Measurements from ENCODE around the gene CEP20.
"Not testable (repeated sequence)": the region's sequence is repeated elsewhere in the genome, so short reads cannot be mapped to it uniquely, and the experiment has no call there.

Gene CEP20

DNA sequence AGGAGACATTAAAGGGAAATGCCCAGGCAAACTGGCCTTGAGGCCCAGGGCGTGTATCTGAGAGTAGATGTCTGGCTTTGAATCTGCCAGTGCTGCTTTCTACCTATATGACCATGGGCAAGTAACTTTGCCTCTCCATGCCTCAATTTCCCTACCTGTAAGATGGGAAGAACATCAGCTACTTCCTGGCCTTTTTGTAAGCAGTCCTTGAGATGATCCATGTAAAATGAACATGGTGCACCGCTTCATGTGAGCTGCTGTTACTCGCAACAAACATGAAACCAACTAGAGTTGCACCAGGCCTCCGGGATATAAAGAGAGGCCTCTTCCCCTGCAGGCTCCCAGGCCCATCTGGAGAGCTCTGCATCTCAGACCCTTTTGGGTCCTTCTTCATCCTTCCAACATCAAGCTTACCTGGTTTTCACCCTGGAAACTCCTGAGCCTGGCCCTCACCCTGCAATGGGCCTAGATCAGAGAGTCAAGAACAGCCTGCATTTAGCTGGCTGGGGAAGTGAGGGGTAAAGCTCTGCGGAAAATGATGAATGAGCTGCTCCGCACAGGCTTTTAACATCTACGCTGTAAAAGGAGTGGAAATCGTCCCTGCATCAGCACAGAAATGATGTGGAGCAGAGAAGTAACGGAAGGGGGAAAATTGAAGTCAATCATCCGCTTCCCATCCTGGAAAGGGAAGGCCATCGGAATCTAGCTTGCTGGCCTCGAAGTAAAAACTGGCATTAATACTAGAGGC is 29.3 kb downstream of the CEP20 start:
- H3K27me3 ChIP-seq (ENCODE audit: control insufficient read depth in 1 of 2, insufficient read depth in 2 of 2, low read length in 2 of 2) = peaks cover 0 to 8% of the 10 kb centered on the region in 2 donors
- H3K9ac ChIP-seq (ENCODE audit: low read length in 2 of 2) = peak overlapping the region; percentile 60 to 68
- H3K9me3 ChIP-seq (ENCODE audit: control insufficient read depth in 2 of 2, low read length in 2 of 2) = no peaks in the 10 kb centered on the region
- H3K36me3 ChIP-seq (ENCODE audit: control insufficient read depth in 2 of 2, insufficient read depth in 2 of 2, low read length in 2 of 2) = peaks cover 6 to 9% of the 10 kb centered on the region in 2 donors
- peaks cover 16% of the 10 kb centered on the region for H3K4me1 ChIP-seq (ENCODE audit: control insufficient read depth, insufficient read depth, low read length)
- H3K4me3 ChIP-seq (ENCODE audit: low read length in 2 of 2) = peak overlapping the region; percentile 9 to 49
- H3K27ac ChIP-seq (ENCODE audit: low read length) = peak overlapping the region; percentile 99

DNA sequence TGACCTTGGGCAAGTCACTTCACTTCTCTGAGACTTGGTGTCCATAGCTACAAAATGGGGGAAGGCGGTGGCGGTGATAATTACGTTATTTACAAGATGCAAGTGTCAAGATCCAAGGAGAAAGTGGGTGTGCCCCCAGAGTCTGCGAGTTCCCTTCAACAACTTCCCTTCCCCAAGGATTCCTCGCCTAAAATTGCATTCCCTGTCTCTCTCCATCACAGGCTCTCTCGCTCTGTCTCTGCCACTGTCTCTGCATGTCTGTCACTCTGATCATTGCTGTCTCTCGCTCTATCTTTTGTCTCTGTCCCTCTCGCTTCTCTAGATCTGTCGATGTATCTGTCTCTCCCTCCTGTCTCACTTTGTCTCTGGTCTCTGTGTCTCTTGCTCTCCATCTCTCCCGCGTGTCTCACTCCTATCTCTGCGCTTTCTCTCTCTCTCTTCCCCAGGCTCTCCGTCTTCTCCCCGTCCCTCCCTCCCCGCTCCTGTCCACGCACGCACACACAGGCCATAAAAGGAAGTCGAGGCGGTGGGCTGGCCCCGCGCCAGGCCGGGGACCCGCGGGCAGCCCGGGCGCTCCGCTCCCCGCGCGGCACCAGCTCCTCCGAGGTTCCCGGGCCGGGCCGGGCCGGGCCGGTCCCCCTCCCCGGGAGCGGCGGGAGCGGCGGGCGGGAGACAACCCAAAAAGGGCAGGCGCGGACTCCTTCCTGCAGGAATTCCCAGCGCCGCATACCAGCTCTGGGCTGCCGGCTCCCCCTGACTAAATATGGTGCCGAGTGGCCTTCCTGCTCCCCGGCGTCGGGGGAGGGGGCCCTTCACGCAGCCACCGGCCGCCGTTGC is 30.5 kb downstream of the CEP20 start:
- Histone ChIP-seq H3K9me3 (ENCODE audit: control insufficient read depth in 2 of 2, low read length in 2 of 2) (no peaks in the 10 kb centered on the region), H3K27ac (ENCODE audit: low read length) (peak overlapping the region; percentile 99), H3K4me1 (ENCODE audit: control insufficient read depth, insufficient read depth, low read length) (peaks cover 16% of the 10 kb centered on the region), H3K36me3 (ENCODE audit: control insufficient read depth in 2 of 2, insufficient read depth in 2 of 2, low read length in 2 of 2) (peaks cover 8 to 16% of the 10 kb centered on the region in 2 donors), H3K27me3 (ENCODE audit: control insufficient read depth in 1 of 2, insufficient read depth in 2 of 2, low read length in 2 of 2) (peaks cover 0 to 8% of the 10 kb centered on the region in 2 donors), H3K9ac (ENCODE audit: low read length in 2 of 2) (peak overlapping the region; percentile 96 to 100), H3K4me3 (ENCODE audit: low read length in 2 of 2) (peak overlapping the region; percentile 89 to 95)

- Histone ChIP-seq H3K36me3 (ENCODE audit: control insufficient read depth in 2 of 2, insufficient read depth in 2 of 2, low read length in 2 of 2) (peaks cover 12 to 24% of the 10 kb centered on the region in 2 donors), H3K4me1 (ENCODE audit: control insufficient read depth, insufficient read depth, low read length) (peaks cover 16% of the 10 kb centered on the region), H3K9me3 (ENCODE audit: control insufficient read depth in 2 of 2, low read length in 2 of 2) (no peaks in the 10 kb centered on the region), H3K27ac (ENCODE audit: low read length) (peak within 1 kb of the TSS; percentile 99), H3K4me3 (ENCODE audit: low read length in 2 of 2) (peak within 1 kb of the TSS; percentile 89 to 95), H3K9ac (ENCODE audit: low read length in 2 of 2) (peak within 1 kb of the TSS; percentile 96 to 100), H3K27me3 (ENCODE audit: control insufficient read depth in 1 of 2, insufficient read depth in 2 of 2, low read length in 2 of 2) (peaks cover 0 to 8% of the 10 kb centered on the region in 2 donors)
Observed at GRCh38 chr16:15856901-15857698, 31.3 kb downstream of the CEP20 start, which contains the start of gene MYH11. MYH11 (minus strand) TSS chr16:15857028; CDS start chr16:15838252, 18,776 bp downstream.

- Histone ChIP-seq H3K9me3 (ENCODE audit: control insufficient read depth in 2 of 2, low read length in 2 of 2) (no peaks in the 10 kb centered on the region), H3K4me1 (ENCODE audit: control insufficient read depth, insufficient read depth, low read length) (peaks cover 20% of the 10 kb centered on the region), H3K9ac (ENCODE audit: low read length in 2 of 2) (peak overlapping the region; percentile 96 to 100), H3K27ac (ENCODE audit: low read length) (peak overlapping the region; percentile 99), H3K27me3 (ENCODE audit: control insufficient read depth in 1 of 2, insufficient read depth in 2 of 2, low read length in 2 of 2) (peaks cover 0 to 8% of the 10 kb centered on the region in 2 donors), H3K36me3 (ENCODE audit: control insufficient read depth in 2 of 2, insufficient read depth in 2 of 2, low read length in 2 of 2) (peaks cover 16 to 32% of the 10 kb centered on the region in 2 donors), H3K4me3 (ENCODE audit: low read length in 2 of 2) (peak overlapping the region; percentile 89 to 95)
Observed at GRCh38 chr16:15856182-15856581, 32.2 kb downstream of the CEP20 start.

GRCh38 chr16:15855704-15856003 is 32.7 kb downstream of the CEP20 start:
- peak overlapping the region; percentile 89 to 95 for H3K4me3 ChIP-seq (ENCODE audit: low read length in 2 of 2)
- H3K36me3 ChIP-seq (ENCODE audit: control insufficient read depth in 2 of 2, insufficient read depth in 2 of 2, low read length in 2 of 2) = peaks cover 20 to 36% of the 10 kb centered on the region in 2 donors
- H3K27me3 ChIP-seq (ENCODE audit: control insufficient read depth in 1 of 2, insufficient read depth in 2 of 2, low read length in 2 of 2) = peaks cover 0 to 8% of the 10 kb centered on the region in 2 donors
- peak overlapping the region; percentile 96 to 100 for H3K9ac ChIP-seq (ENCODE audit: low read length in 2 of 2)
- no peaks in the 10 kb centered on the region for H3K9me3 ChIP-seq (ENCODE audit: control insufficient read depth in 2 of 2, low read length in 2 of 2)
- peaks cover 23% of the 10 kb centered on the region for H3K4me1 ChIP-seq (ENCODE audit: control insufficient read depth, insufficient read depth, low read length)
- H3K27ac ChIP-seq (ENCODE audit: low read length) = peak overlapping the region; percentile 99

GRCh38 chr16:15854906-15855703 is 33.3 kb downstream of the CEP20 start:
- peaks cover 23 to 40% of the 10 kb centered on the region in 2 donors for H3K36me3 ChIP-seq (ENCODE audit: control insufficient read depth in 2 of 2, insufficient read depth in 2 of 2, low read length in 2 of 2)
- no peaks in the 10 kb centered on the region for H3K9me3 ChIP-seq (ENCODE audit: control insufficient read depth in 2 of 2, low read length in 2 of 2)
- H3K9ac ChIP-seq (ENCODE audit: low read length in 2 of 2) = peak overlapping the region; percentile 96 to 100
- H3K4me1 ChIP-seq (ENCODE audit: control insufficient read depth, insufficient read depth, low read length) = peaks cover 20% of the 10 kb centered on the region
- H3K27ac ChIP-seq (ENCODE audit: low read length) = peak overlapping the region; percentile 99
- H3K4me3 ChIP-seq (ENCODE audit: low read length in 2 of 2) = peak overlapping the region; percentile 89 to 95
- peaks cover 0 to 8% of the 10 kb centered on the region in 2 donors for H3K27me3 ChIP-seq (ENCODE audit: control insufficient read depth in 1 of 2, insufficient read depth in 2 of 2, low read length in 2 of 2)

GRCh38 chr16:15854061-15854460 is 34.3 kb downstream of the CEP20 start:
- peak overlapping the region; percentile 96 to 100 for H3K9ac ChIP-seq (ENCODE audit: low read length in 2 of 2)
- H3K9me3 ChIP-seq (ENCODE audit: control insufficient read depth in 2 of 2, low read length in 2 of 2) = no peaks in the 10 kb centered on the region
- H3K27me3 ChIP-seq (ENCODE audit: control insufficient read depth in 1 of 2, insufficient read depth in 2 of 2, low read length in 2 of 2) = peaks cover 0 to 8% of the 10 kb centered on the region in 2 donors
- H3K27ac ChIP-seq (ENCODE audit: low read length) = peak overlapping the region; percentile 99
- peaks cover 29 to 48% of the 10 kb centered on the region in 2 donors for H3K36me3 ChIP-seq (ENCODE audit: control insufficient read depth in 2 of 2, insufficient read depth in 2 of 2, low read length in 2 of 2)
- peak overlapping the region; percentile 89 to 95 for H3K4me3 ChIP-seq (ENCODE audit: low read length in 2 of 2)
- peaks cover 24% of the 10 kb centered on the region for H3K4me1 ChIP-seq (ENCODE audit: control insufficient read depth, insufficient read depth, low read length)

GRCh38 chr16:15853021-15853420 is 35.4 kb downstream of the CEP20 start:
- Histone ChIP-seq H3K9me3 (ENCODE audit: control insufficient read depth in 2 of 2, low read length in 2 of 2) (no peaks in the 10 kb centered on the region), H3K27me3 (ENCODE audit: control insufficient read depth in 1 of 2, insufficient read depth in 2 of 2, low read length in 2 of 2) (peaks cover 0 to 8% of the 10 kb centered on the region in 2 donors), H3K36me3 (ENCODE audit: control insufficient read depth in 2 of 2, insufficient read depth in 2 of 2, low read length in 2 of 2) (peaks cover 35 to 56% of the 10 kb centered on the region in 2 donors), H3K4me3 (ENCODE audit: low read length in 2 of 2) (peak overlapping the region; percentile 89 to 95), H3K9ac (ENCODE audit: low read length in 2 of 2) (peak overlapping the region; percentile 96 to 100), H3K27ac (ENCODE audit: low read length) (peak overlapping the region; percentile 99), H3K4me1 (ENCODE audit: control insufficient read depth, insufficient read depth, low read length) (peaks cover 24% of the 10 kb centered on the region)

DNA sequence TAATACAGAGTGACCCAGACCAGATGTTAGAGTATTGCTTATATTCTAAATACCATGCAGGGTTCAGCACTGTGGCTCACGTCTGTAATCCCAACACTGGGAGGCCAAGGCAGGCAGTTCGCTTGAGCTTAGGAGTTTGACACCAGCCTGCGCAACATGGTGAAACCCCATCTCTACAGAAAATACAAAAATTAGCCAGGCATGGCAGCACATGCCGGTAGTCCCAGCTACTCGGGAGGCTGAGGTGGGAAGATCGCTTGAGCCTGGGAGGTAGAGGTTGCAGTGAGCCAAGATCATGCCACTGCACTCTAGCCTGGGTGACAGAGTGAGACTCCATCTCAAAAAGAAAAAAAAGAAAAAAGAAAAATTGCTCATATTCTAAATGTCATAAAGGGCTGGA is 37.8 kb downstream of the CEP20 start:
- H3K27me3 ChIP-seq (ENCODE audit: control insufficient read depth in 1 of 2, insufficient read depth in 2 of 2, low read length in 2 of 2); H3K9me3 ChIP-seq (ENCODE audit: control insufficient read depth in 2 of 2, low read length in 2 of 2): not testable (repeated sequence)
- peak overlapping the region; percentile 51 to 96 for H3K9ac ChIP-seq (ENCODE audit: low read length in 2 of 2)
- H3K27ac ChIP-seq (ENCODE audit: low read length) = peak overlapping the region; percentile 99
- H3K36me3 ChIP-seq (ENCODE audit: control insufficient read depth in 2 of 2, insufficient read depth in 2 of 2, low read length in 2 of 2) = peaks cover 42 to 62% of the 10 kb centered on the region in 2 donors
- peak overlapping the region; percentile 89 to 95 for H3K4me3 ChIP-seq (ENCODE audit: low read length in 2 of 2)
- H3K4me1 ChIP-seq (ENCODE audit: control insufficient read depth, insufficient read depth, low read length) = peaks cover 40% of the 10 kb centered on the region

Data from stomach smooth muscle (tissue), 2 donors.